ENCODE results near the gene LRRC26. TPM values are rescaled to one million over a fixed set of nuclear protein-coding genes. Genes with fewer than 3 reads are reported as not detected.

Gene LRRC26
- total RNA-seq, 1 experiment from 2014 or later: not detected

GRCh38 chr9:137152844-137153405 is 16.9 kb downstream of the LRRC26 start:
- no peak for DNase-seq (ENCODE audit: low read depth)

- no peak for DNase-seq (ENCODE audit: low read depth)
Measured at GRCh38 chr9:137150617-137151457, 19.0 kb downstream of the LRRC26 start.

- no peak for DNase-seq (ENCODE audit: low read depth)
Measured at GRCh38 chr9:137149942-137150616, 19.8 kb downstream of the LRRC26 start.

- no peak for DNase-seq (ENCODE audit: low read depth)
Measured at GRCh38 chr9:137149363-137149762, 20.5 kb downstream of the LRRC26 start.

GRCh38 chr9:137148661-137149060 is 21.2 kb downstream of the LRRC26 start:
- no peak for DNase-seq (ENCODE audit: low read depth)

GRCh38 chr9:137148242-137148641 is 21.6 kb downstream of the LRRC26 start:
- DNase-seq (ENCODE audit: low read depth): no peak

GRCh38 chr9:137147793-137148160 is 22.1 kb downstream of the LRRC26 start:
- no peak for DNase-seq (ENCODE audit: low read depth)

- DNase-seq (ENCODE audit: low read depth): no peak
Measured at GRCh38 chr9:137147091-137147792, 22.6 kb downstream of the LRRC26 start.

- no peak for DNase-seq (ENCODE audit: low read depth)
Measured at GRCh38 chr9:137146527-137146918, 23.3 kb downstream of the LRRC26 start.

GRCh38 chr9:137145731-137146526 is 23.9 kb downstream of the LRRC26 start:
- DNase-seq (ENCODE audit: low read depth): no peak

GRCh38 chr9:137143459-137143858 is 26.4 kb downstream of the LRRC26 start:
- no peak for DNase-seq (ENCODE audit: low read depth)

- no peak for DNase-seq (ENCODE audit: low read depth)
Measured at GRCh38 chr9:137141976-137142936, 27.6 kb downstream of the LRRC26 start.

GRCh38 chr9:137141050-137141810 is 28.6 kb downstream of the LRRC26 start:
- DNase-seq (ENCODE audit: low read depth): no peak

GRCh38 chr9:137140151-137141012 is 29.5 kb downstream of the LRRC26 start:
- no peak for DNase-seq (ENCODE audit: low read depth)

GRCh38 chr9:137139468-137140150 is 30.2 kb downstream of the LRRC26 start:
- DNase-seq (ENCODE audit: low read depth): no peak

- DNase-seq (ENCODE audit: low read depth): no peak
Measured at GRCh38 chr9:137138722-137139467, 31.0 kb downstream of the LRRC26 start, which contains the start of gene GRIN1. Gene GRIN1, plus strand, starts transcription at chr9:137139154. Its CDS starts 333 bp downstream, at chr9:137139487.

All from LHCN-M2 (cell line).